Sciatic nerve (tissue), 2 donors: ENCODE data around the gene ATOH1. TPM values are rescaled to one million over a fixed set of nuclear protein-coding genes. Genes with fewer than 3 reads are reported as not detected.

Experiments
- ATAC-seq: fragments of 200-7000 bp; cut with Tn5 transposase; one replicate; pipeline ENCODE4 v1.9.1; 2020; ENCODE audit warnings: mild to moderate bottlenecking, moderate library complexity
- DNase-seq: peaks from one replicate; pipeline ENCODE4 v3.0.0-alpha.2; 2020; ENCODE audit warnings: low spot score
- intact Hi-C: fragments of 100-400 bp; cut with DNase I; formaldehyde crosslinking; loops from one replicate; pipeline ENCODE4 v1.14.2; 2022
- total RNA-seq: library from RNA; stranded (reverse); fragmentation: NEBNext Ultra II Directional; extraction: Animal tissue kit (Norgen Biotek cat#: 25700); gene quantifications from one replicate; pipeline ENCODE4 v1.2.1, GENCODE V29; 2021
- donor health status: DM: no; HTN: no; CAD: no.
- donor health status: DM: no; HTN: no; CAD: no.

The ATOH1 gene
- total RNA-seq, 1 donor from 2014 or later: not detected

DNA sequence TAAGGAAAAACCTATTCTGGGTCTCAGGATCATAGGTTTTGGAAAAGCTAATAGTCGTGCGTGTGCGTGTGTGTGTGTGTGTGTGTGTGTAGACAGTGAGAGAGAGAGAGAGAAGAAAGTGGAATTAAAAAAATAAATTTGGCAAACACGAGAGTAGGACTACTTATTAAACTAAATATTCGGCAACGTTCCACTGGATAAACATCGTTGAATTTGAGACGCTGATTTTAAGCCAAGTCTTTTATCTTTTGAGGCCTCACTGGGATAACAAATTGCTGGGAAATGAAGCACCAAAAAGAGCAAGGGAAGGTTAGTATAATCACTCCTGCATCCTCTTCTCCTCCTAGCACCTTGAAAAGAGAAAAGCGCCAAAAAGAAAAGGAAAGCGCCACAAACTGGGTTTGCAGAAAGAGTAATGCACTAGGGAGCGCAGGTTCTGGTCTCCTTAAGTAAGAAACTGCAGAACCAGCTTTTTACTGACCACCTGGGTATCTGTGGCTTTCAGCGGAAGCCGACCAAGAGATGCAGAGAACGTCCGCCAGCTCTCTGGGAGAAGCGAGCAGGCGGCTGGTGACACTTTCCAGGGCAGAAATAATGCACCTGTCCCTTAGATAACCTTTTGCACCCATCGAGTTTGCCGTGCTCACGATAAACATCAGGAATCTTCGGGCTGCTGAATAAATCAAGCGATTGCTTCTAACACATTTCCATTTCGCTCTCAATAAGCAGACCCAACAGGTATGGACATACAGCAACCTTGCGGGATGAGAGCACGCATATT is 3.4 kb downstream of the ATOH1 start:
- intact Hi-C loops: loop anchor here (10.0 kb wide), 1 partner anchor 367 kb away; no protein-coding TSS in a partner anchor
- DNase-seq: no peak
- ATAC-seq: no peak

DNA sequence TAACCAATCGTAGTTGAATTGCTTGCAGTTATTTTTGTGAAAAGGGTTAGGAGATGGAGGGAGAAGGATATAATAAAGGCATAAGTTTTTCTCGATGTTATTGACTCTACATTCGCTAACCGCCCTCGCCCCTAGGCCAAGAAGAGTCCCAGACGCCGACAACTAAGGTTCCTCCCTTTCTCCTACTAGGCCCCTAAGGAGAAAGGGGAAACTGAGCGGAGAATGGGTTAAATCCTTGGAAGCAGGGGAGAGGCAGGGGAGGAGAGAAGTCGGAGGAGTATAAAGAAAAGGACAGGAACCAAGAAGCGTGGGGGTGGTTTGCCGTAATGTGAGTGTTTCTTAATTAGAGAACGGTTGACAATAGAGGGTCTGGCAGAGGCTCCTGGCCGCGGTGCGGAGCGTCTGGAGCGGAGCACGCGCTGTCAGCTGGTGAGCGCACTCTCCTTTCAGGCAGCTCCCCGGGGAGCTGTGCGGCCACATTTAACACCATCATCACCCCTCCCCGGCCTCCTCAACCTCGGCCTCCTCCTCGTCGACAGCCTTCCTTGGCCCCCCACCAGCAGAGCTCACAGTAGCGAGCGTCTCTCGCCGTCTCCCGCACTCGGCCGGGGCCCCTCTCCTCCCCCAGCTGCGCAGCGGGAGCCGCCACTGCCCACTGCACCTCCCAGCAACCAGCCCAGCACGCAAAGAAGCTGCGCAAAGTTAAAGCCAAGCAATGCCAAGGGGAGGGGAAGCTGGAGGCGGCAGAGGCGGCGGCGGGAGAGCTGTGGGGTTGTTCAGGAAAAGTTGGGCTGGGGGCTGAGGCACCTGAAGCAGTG is 5.9 kb downstream of the ATOH1 start:
- ATAC-seq (peak; percentile 28), DNase-seq (no peak)
- intact Hi-C loops: loop anchor here (10.0 kb wide), 1 partner anchor 370 kb away; no protein-coding TSS in a partner anchor

DNA sequence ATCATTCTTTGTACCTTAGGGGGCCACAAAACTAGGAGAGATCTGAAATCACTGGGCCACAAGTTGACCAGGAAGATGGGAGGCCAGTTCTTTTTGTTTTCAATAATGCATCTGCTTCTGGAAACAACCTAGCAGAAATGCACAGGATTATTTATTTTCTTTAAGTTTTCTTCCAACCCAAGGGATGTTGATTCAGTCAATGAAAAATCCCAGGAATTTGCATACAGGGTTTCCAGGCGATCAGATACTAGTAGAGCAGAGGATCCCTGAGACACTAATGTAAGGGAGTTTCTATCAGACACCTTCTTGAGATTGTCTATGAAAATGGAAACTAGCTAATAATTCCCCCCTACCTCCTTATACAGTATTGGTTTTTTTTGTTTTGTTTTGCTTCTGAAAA is 7.4 kb downstream of the ATOH1 start:
- DNase-seq (no peak), ATAC-seq (no peak)
- intact Hi-C loops: loop anchor here (10.0 kb wide), 1 partner anchor 371 kb away; no protein-coding TSS in a partner anchor

DNA sequence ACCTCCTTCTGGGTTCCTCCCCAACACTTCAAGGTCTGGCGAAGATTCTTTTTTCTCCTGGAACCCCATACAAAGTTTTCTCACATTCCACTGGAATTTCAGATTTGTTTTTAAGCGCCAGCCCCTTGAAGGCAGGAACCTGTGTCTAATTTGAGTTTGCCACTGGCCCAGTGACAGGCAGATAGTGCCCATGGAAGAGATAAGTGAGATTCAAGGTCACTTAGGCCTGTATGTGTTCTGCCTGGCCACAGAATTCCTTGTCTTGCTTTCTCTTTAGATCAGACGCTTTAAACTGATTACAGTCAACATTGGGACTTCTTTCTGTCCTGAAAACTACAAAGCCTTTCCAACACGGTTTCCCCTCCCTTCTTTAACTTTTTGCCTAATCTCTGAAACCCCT is 11.2 kb downstream of the ATOH1 start:
- intact Hi-C loops: loop anchor here (2.0 to 10.0 kb wide), 2 partner anchors 59 to 375 kb away; no protein-coding TSS in a partner anchor
- ATAC-seq: no peak
- no peak for DNase-seq

DNA sequence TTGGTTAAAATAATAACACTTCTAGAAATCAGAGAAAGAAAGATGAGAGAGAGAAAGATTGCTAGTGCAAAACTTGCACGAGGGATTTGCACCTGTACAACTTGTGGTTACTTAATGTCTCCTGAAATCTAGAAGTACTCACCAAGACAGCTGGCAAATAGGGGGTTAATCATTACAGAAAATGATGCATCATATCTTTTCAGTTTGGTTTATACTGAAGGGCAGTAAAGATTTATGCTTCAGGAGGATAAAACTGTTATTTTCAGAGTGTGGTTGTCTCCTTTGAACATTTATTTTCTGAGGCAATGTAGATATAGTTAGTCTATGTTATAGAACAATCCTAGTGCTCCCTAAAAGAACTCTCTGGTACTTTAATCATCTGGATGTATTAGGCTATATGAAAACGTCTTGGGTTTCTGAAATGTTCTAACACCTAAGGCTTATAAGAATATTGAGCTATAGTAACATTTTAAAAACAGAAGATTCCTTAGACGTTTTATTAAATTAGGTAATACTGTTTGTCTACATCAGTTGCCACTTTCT is 13.3 kb downstream of the ATOH1 start:
- no peak for ATAC-seq
- intact Hi-C loops: no loop called here
- no peak for DNase-seq

DNA sequence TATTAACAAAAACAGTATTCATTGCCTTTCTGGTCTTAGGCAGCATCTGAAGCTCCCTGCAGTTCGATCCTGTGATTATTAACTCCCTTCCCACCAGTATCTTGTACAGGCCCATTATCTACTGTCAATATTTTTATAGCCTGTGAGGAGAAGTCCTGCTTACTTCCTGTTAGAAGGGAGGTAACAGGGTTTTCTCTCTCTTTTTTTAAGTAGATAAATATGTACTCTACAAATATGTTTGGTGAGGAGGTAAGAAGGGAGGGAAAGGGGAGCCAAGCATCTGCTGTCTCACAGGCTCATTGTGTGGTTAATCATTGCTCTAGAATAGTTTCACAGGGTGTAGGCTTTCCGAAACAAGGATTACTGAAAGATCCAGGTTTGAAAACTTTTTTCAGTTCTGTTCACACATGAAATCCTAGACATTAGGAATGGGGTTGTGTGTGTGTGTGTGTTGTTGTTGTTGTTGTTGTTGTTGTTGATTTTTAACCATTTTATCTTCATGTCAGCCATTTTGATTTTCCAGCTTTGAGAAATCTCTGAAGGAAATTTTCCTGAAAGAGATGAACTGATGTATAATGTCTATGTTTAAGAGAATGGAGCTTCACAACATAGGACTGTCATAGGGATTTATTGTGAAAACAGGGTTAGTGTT is 14.2 kb downstream of the ATOH1 start:
- intact Hi-C loops: no loop called here
- no peak for ATAC-seq

DNA sequence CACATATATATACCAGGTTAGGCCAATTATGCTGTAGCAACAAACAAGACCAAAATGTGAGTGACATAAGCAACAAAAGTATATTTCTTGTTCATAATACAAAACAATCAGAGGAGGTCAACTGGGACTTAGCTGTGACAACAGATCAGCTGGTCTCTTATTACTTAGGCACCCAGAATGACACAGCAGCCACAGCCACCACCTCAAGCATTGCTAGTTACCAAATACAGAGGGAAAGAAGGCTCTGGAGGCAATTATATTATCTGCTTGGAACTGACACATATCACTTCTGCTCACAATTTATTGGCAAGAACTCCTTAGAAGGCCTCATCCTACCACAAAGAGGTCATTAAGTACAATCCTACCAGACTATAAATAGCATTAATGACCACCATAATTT is 15.2 kb downstream of the ATOH1 start:
- ATAC-seq: no peak
- DNase-seq: no peak
- intact Hi-C loops: no loop called here

More for the DNA sequence above, 14.2 kb downstream of the ATOH1 start:
- no peak for DNase-seq

DNA sequence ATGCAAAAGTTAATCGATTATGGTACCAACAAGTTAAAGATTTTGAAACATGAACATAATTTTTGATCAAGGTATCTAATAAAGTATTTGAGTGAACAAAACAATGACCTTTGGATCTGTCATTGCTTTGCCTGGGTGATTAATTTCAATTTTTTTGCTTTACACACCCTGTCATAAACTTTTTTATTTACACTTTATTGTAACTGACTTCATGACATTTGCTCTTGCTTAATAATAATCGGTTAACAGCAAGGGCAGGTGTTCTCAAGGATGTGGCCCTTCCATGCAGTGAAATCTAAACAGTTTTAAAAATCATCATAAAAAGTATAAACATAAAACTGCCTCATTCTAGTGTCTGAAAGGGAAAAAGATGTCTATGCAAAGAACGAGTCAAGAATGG is 24.1 kb downstream of the ATOH1 start:
- intact Hi-C loops: no loop called here
- ATAC-seq (no peak), DNase-seq (no peak)

DNA sequence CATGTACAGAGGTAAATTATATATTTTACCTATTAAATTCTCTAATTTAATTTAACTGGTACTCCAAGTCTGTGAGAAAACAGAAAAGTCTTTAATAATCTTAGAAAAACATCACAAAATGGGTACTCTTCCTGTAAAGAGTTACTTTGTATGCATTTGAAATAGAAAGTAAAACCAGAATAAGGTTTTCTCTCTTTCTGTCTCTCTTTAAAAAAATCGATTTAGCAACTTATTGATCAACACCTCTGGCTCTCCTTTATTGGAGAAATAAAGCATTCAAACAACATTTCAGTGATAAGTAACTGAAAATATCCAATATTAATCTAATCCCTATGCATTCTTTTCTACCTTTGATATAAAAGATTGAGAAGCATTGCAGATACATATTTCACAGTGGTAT is 27.4 kb downstream of the ATOH1 start:
- intact Hi-C loops: no loop called here
- DNase-seq: no peak
- no peak for ATAC-seq

DNA sequence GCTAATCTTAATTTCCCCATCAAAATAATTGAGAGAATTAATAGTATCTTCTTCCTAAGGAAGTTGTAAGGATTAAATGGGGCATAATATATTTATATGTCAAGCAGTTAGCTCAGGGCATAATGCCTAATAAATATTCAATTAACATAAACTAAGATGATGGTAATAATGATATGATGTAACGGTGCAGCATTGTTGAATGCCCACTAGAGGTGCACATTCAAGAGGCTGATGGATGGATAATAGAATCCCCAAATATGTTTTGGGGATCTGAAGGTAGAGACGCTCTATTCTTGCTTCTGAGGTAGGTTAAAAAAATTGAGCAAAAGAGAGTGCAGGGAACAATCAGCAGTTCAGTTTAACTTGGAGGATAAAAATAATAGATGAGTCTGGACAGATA is 37.1 kb downstream of the ATOH1 start:
- no peak for DNase-seq
- ATAC-seq: no peak
- intact Hi-C loops: loop anchor here (5.0 kb wide), 1 partner anchor 967 kb away; no protein-coding TSS in a partner anchor

DNA sequence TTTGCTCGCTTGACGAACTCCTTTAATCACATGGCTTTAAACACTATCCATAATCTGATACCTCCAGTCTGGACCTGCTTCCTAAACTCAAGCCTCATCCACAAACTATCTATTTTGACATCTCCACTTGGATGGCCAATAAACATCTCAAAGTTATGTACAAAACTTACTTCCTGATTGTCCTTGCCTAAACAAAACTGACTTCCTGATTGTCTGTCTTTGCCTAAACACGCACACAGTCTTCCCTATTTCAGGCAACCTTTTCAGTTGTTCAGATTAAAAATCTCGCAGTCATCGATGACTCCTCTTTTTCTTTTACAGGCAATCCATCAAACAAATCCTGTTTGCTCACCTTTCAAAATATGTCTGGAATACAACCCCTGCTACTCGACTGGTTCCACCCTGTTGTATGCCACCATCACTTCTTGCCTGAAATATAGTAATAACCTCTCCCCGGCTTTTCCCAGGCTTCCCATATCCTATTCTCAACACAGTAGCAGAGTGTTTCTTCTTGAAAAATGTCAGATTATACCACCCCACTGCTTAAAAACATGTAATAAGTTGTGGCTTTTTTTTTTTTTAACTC is 39.0 kb downstream of the ATOH1 start:
- no peak for ATAC-seq
- intact Hi-C loops: loop anchor here (5.0 kb wide), 1 partner anchor 965 kb away; no protein-coding TSS in a partner anchor

DNA sequence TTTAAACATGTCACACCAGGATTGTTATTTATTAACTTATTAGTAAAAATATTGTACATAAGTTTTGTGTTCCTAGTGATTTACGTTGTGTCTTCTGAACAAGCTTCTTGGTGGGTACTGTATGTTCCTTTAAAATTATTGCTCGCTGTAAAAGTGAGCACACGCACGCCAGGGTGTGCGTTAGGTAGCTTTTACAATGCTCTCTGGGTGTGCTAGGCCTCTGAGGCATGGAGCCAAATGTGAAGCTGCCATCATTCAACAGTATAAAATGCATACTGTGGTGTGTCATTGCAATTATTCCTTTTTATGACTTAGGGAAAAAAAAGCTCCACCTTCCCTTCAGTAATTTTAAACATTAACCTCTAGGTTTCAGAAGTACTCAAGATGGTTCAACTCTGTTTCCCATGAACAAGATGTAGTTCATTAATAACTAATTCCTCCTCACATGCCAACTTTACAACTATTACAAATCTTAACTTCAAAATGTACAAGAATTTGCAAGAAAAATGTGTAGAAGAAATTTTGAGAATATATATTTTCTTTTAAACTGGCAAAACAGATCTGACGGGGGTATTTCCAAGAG is 42.4 kb downstream of the ATOH1 start:
- DNase-seq (no peak), ATAC-seq (no peak)
- intact Hi-C loops: no loop called here

More for the DNA sequence above, 39.0 kb downstream of the ATOH1 start:
- DNase-seq: no peak

DNA sequence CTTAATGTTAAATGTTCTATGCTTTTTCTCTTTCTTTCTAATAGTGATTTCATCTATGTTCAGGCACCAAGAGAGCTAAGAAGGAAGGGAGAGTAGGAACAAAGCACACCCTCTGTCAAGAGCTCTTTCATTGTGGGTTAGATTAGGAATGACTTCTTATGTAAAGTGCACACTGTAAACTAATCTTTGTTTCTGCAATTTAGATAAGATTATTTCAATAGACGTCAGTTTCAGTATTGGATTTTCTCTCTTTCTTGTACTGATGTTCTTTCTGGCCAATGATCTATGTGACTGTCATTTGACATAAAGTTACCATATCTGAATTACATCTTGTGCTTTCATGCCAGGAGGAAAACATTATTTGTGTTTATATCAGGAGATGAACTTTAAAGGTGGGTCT is 48.2 kb downstream of the ATOH1 start:
- no peak for ATAC-seq

DNA sequence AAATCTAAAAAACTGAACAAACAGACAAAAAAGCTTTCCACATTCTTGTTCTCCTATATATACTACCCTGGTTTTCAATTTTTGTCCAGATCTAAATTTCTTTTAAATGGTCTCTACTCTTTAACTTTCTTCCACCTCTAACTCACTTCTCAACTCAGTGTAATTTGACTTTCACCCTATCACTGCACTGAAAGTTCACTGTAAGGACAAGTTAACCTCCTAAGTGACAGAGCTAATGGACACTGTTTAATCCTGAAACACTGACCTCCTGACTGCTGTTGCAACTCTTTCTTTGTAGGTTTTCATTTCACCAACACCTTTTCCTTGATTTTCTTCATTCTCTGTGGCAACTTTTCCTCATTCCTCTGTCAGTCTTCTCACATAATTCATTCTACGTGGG is 50.0 kb downstream of the ATOH1 start:
- DNase-seq: no peak
- no peak for ATAC-seq
- intact Hi-C loops: no loop called here

More for the DNA sequence above, 48.2 kb downstream of the ATOH1 start:
- intact Hi-C loops: no loop called here
- no peak for DNase-seq

DNA sequence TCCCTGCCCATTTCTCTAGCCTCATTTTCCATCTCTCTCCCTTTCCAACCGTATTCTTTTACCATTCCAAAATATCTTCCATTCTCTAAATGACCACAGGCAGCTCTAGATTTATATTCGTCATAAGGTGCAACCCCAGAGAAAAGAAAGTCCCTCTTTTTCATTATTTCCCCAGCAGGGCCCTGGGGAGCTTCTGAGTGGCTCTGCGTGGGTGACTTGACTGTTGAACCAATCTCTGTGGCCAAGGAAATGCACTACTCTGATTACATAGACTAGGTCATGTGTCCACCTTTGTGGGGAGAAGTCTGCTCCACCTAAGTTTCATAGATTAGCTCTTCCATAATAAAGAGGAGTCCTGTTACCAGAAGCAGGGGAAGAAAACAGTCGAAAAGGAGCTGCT is 51.4 kb downstream of the ATOH1 start:
- DNase-seq (no peak), ATAC-seq (no peak)
- intact Hi-C loops: no loop called here
